SK-N-SH (cell line): ENCODE results near the gene ACOT9.

Experiments
- CHD2 ChIP-seq: fragments of 150-350 bp; IDR thresholded peaks from 2 replicates; pipeline ENCODE4 v1.6.1; 2018; ENCODE audit warnings: low read length; ENCODE audit not compliant: partially characterized antibody
- TF ChIP-seq, protein P1 (sequence below): fragments of 200-600 bp; sonication (generic); IDR thresholded peaks from 2 replicates; pipeline ENCODE4 v1.6.1; 2017; ENCODE audit warnings: antibody characterized with exemption, mild to moderate bottlenecking, moderate library complexity
- TF ChIP-seq, protein P2 (sequence below): IDR thresholded peaks from 2 replicates; pipeline ENCODE4 v1.6.1; 2012; ENCODE audit warnings: mild to moderate bottlenecking, low read depth, low read length, moderate library complexity

DNA sequence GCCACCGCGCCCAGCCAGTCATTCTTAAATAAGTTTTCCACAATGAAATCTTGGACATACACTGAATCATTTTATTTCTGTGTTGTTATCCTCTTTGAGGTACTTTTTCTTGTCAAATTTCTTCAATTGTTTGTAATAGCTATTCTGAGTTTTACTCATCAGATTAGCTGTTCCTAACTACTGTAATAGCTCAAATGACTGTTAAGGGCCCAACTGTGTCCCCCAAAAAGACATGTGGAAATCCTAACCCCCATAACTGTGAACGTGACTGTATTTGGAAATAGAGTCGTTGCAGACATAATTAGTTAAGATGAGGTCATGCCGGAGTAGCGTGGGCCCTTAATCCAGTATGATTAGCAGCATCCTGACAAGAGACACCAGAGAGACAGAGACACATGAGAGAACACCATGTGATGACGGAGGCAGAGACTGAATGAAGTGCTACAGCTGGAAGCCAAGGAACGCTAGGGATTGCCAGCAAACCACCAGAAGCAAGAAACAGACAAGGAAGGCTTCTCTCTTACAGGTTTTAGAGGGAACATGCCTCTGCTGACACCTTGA lies 22.9 kb downstream of the ACOT9 start:
- TF ChIP-seq, protein P1, sequence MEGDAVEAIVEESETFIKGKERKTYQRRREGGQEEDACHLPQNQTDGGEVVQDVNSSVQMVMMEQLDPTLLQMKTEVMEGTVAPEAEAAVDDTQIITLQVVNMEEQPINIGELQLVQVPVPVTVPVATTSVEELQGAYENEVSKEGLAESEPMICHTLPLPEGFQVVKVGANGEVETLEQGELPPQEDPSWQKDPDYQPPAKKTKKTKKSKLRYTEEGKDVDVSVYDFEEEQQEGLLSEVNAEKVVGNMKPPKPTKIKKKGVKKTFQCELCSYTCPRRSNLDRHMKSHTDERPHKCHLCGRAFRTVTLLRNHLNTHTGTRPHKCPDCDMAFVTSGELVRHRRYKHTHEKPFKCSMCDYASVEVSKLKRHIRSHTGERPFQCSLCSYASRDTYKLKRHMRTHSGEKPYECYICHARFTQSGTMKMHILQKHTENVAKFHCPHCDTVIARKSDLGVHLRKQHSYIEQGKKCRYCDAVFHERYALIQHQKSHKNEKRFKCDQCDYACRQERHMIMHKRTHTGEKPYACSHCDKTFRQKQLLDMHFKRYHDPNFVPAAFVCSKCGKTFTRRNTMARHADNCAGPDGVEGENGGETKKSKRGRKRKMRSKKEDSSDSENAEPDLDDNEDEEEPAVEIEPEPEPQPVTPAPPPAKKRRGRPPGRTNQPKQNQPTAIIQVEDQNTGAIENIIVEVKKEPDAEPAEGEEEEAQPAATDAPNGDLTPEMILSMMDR = no peak
- TF ChIP-seq, protein P2, sequence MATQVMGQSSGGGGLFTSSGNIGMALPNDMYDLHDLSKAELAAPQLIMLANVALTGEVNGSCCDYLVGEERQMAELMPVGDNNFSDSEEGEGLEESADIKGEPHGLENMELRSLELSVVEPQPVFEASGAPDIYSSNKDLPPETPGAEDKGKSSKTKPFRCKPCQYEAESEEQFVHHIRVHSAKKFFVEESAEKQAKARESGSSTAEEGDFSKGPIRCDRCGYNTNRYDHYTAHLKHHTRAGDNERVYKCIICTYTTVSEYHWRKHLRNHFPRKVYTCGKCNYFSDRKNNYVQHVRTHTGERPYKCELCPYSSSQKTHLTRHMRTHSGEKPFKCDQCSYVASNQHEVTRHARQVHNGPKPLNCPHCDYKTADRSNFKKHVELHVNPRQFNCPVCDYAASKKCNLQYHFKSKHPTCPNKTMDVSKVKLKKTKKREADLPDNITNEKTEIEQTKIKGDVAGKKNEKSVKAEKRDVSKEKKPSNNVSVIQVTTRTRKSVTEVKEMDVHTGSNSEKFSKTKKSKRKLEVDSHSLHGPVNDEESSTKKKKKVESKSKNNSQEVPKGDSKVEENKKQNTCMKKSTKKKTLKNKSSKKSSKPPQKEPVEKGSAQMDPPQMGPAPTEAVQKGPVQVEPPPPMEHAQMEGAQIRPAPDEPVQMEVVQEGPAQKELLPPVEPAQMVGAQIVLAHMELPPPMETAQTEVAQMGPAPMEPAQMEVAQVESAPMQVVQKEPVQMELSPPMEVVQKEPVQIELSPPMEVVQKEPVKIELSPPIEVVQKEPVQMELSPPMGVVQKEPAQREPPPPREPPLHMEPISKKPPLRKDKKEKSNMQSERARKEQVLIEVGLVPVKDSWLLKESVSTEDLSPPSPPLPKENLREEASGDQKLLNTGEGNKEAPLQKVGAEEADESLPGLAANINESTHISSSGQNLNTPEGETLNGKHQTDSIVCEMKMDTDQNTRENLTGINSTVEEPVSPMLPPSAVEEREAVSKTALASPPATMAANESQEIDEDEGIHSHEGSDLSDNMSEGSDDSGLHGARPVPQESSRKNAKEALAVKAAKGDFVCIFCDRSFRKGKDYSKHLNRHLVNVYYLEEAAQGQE = no peak
- no peak for TF ChIP-seq CHD2
